K562 (cell line): ENCODE measurements around the gene SNX27. TPM values are rescaled to one million over a fixed set of nuclear protein-coding genes. Genes with fewer than 3 reads are reported as not detected.

Source experiments
- ATAC-seq: fragments of 200-7000 bp; cut with Tn5 transposase; 3 replicates; pipeline ENCODE4 v1.9.1; 2020; ENCODE audit warnings: moderate library complexity
- BruUV-seq: library from RNA; stranded (reverse); fragments of 400-500 nt; replicated peaks from 2 replicates; lab custom pipeline; 2021; lab: Mats Ljungman, UMichigan
- CTCF ChIA-PET: fragments of 300-600 bp; formaldehyde crosslinking; extraction: SDS; loops from one replicate; lab custom pipeline; 2021; ENCODE audit warnings: low intra/inter-chr PET ratio; lab: Yijun Ruan, JAX
- POLR2A ChIA-PET: fragments of 300-600, 350-650 bp; sonication (Branson Sonifier 250); formaldehyde crosslinking; extraction: SDS; loops from one replicate; lab custom pipeline; 2021; ENCODE audit warnings: antibody characterized with exemption, inconsistent platforms; lab: Yijun Ruan, JAX
- DNase-seq, 4 experiments: peaks; one replicate each; pipeline versions ENCODE4 v3.0.0 to v3.0.0-alpha.2; 2011 to 2018; ENCODE audit warnings: low spot score in 3 of 4, mixed read lengths in 3 of 4; ENCODE audit errors: extremely low read depth in 1 of 4
- FAIRE-seq: peaks from 2 replicates; lab custom pipeline; 2011; peaks lifted over from hg19 to GRCh38; lab: Jason Lieb, UNC
- H2AFZ ChIP-seq: 2 replicates; pipeline ENCODE4 v1.6.0; 2011; ENCODE audit warnings: low read depth, low read length, control low read depth, inconsistent platforms
- H3K27ac ChIP-seq: fragments of 200-600 bp; 3 replicates; pipeline ENCODE4 v1.8.0; 2011; ENCODE audit warnings: low read depth, mild to moderate bottlenecking, control low read depth, inconsistent platforms, low read length, moderate library complexity, mixed read lengths; ENCODE audit errors: extremely low read depth
- H3K27me3 ChIP-seq, 2 experiments: fragments of 300-600 bp in 1 of 2; 2 replicates in 1 of 2; 3 replicates in 1 of 2; pipeline versions ENCODE4 v1.6.0 to v1.8.0; 2011; ENCODE audit warnings: inconsistent platforms in 2 of 2, low read length in 2 of 2, mild to moderate bottlenecking in 1 of 2, mixed read lengths in 1 of 2, moderate library complexity in 1 of 2; ENCODE audit not compliant: control insufficient read depth in 2 of 2, insufficient read depth in 2 of 2
- H3K36me3 ChIP-seq: fragments of 300-600 bp; 3 replicates; pipeline ENCODE4 v1.8.0; 2011; ENCODE audit warnings: mild to moderate bottlenecking, low read length, inconsistent platforms; ENCODE audit not compliant: control insufficient read depth, insufficient read depth
- H3K4me1 ChIP-seq, 2 experiments: fragments of 200-600 bp in 1 of 2; replicated peaks in 1 of 2; 2 replicates in 1 of 2; 3 replicates in 1 of 2; pipeline versions ENCODE4 v1.5.1 to v1.8.0; 2011; ENCODE audit warnings: inconsistent platforms in 2 of 2, low read length in 2 of 2, mild to moderate bottlenecking in 1 of 2, mixed read lengths in 1 of 2, moderate library complexity in 1 of 2; ENCODE audit not compliant: control insufficient read depth in 2 of 2, insufficient read depth in 2 of 2
- H3K4me2 ChIP-seq: 2 replicates; pipeline ENCODE4 v1.6.1; 2011; ENCODE audit warnings: low read length, control low read depth, inconsistent platforms, mixed read lengths; ENCODE audit not compliant: insufficient read depth
- H3K4me3 ChIP-seq: fragments of 200-600 bp; sonication (generic), shearing (Covaris generic); 2 replicates; pipeline ENCODE4 v1.5.1; 2016; ENCODE audit warnings: control low read depth, inconsistent platforms
- H3K79me2 ChIP-seq: fragments of 200-600 bp; 3 replicates; pipeline ENCODE4 v1.8.0; 2011; ENCODE audit warnings: low read length, inconsistent platforms; ENCODE audit not compliant: control insufficient read depth, insufficient read depth
- H3K9ac ChIP-seq, 2 experiments: 2 replicates each; pipeline versions ENCODE4 v1.6.0 to v1.6.1; 2011; ENCODE audit warnings: low read depth in 2 of 2, low read length in 2 of 2, control low read depth in 1 of 2, inconsistent platforms in 1 of 2, mild to moderate bottlenecking in 1 of 2, mixed read lengths in 1 of 2; ENCODE audit not compliant: insufficient read depth in 1 of 2
- H3K9me1 ChIP-seq: one replicate; pipeline ENCODE4 v1.6.0; 2011; ENCODE audit warnings: inconsistent platforms, mild to moderate bottlenecking, low read length, moderate library complexity; ENCODE audit not compliant: control insufficient read depth, insufficient read depth
- H3K9me3 ChIP-seq: replicated peaks from 2 replicates; pipeline ENCODE4 v1.5.1; 2011; ENCODE audit warnings: low read depth, low read length, inconsistent platforms; ENCODE audit not compliant: control insufficient read depth, insufficient read depth
- H4K20me1 ChIP-seq: replicated peaks from 2 replicates; pipeline ENCODE4 v1.6.1; 2011; ENCODE audit warnings: low read length, inconsistent platforms, mixed read lengths; ENCODE audit not compliant: control insufficient read depth, insufficient read depth
- CCNT2 ChIP-seq: IDR thresholded peaks from 2 replicates; pipeline ENCODE4 v1.6.1; 2011; ENCODE audit warnings: borderline replicate concordance, low read depth, mild to moderate bottlenecking, moderate library complexity, mixed read lengths, low read length; ENCODE audit not compliant: insufficient read length; ENCODE audit errors: extremely low read depth
- DMBX1 ChIP-seq: fragments of 250-450 bp; sonication (Bioruptor Pico); IDR thresholded peaks from 2 replicates; pipeline ENCODE4 v1.8.0; 2022; ENCODE audit warnings: inconsistent platforms, mild to moderate bottlenecking, moderate library complexity, borderline replicate concordance
- FOXM1 ChIP-seq, 2 experiments: fragments of 450-650 bp in 1 of 2; sonication (generic) in 1 of 2; formaldehyde crosslinking in 1 of 2; IDR thresholded peaks; 2 replicates each; pipeline versions ENCODE4 v1.6.1 to v1.9.0; 2017 to 2022; ENCODE audit warnings: low read depth in 2 of 2, mild to moderate bottlenecking in 2 of 2, missing genetic modification reagents in 1 of 2, moderate library complexity in 1 of 2
- FUS ChIP-seq: fragments of 200-400 bp; formaldehyde crosslinking; optimal IDR thresholded peaks from 2 replicates; pipeline ENCODE3; 2017; ENCODE audit warnings: low read depth, low read length
- HDAC6 ChIP-seq: IDR thresholded peaks from 2 replicates; pipeline ENCODE4 v1.6.1; 2012; ENCODE audit warnings: low read depth, mild to moderate bottlenecking, control low read depth, inconsistent platforms, low read length, moderate library complexity
- ILK ChIP-seq: fragments of 450-650 bp; IDR thresholded peaks from 2 replicates; pipeline ENCODE4 v1.6.1; 2016; ENCODE audit warnings: missing genetic modification characterization, low read depth, mild to moderate bottlenecking, missing compliant biosample characterization, moderate library complexity, borderline replicate concordance
- MAFF ChIP-seq: IDR thresholded peaks from 2 replicates; pipeline ENCODE4 v1.6.1; 2012; ENCODE audit warnings: low read length, improper control_type of control experiment
- MTA1 ChIP-seq: fragments of 450-650 bp; IDR thresholded peaks from 2 replicates; pipeline ENCODE4 v1.6.1; 2017; ENCODE audit warnings: borderline replicate concordance
- NFXL1 ChIP-seq: fragments of 450-650 bp; formaldehyde crosslinking; IDR thresholded peaks from 2 replicates; pipeline ENCODE4 v1.4.0; 2021; ENCODE audit warnings: mild to moderate bottlenecking
- NR1H2 ChIP-seq: sonication (generic); formaldehyde crosslinking; IDR thresholded peaks from 2 replicates; pipeline ENCODE4 v1.4.0; 2020; ENCODE audit warnings: mild to moderate bottlenecking, missing genetic modification reagents
- POLR2AphosphoS2 ChIP-seq: IDR thresholded peaks from 2 replicates; pipeline ENCODE4 v1.6.1; 2012; ENCODE audit warnings: low read length, improper control_type of control experiment
- SAFB ChIP-seq: fragments of 200-400 bp; formaldehyde crosslinking; IDR thresholded peaks from 2 replicates; pipeline ENCODE4 v1.6.1; 2017; ENCODE audit warnings: low read depth, low read length, borderline replicate concordance
- SMARCA4 ChIP-seq: fragments of 450-650 bp; IDR thresholded peaks from 2 replicates; pipeline ENCODE4 v1.6.1; 2016
- STAT5A ChIP-seq: IDR thresholded peaks from 2 replicates; pipeline ENCODE4 v1.6.1; 2012; ENCODE audit warnings: low read length, inconsistent platforms, borderline replicate concordance
- ZNF444 ChIP-seq: fragments of 250-450 bp; sonication (Bioruptor Pico); IDR thresholded peaks from 2 replicates; pipeline ENCODE4 v1.4.0; 2020; ENCODE audit warnings: mild to moderate bottlenecking, moderate library complexity
- ZNF696 ChIP-seq: fragments of 250-450 bp; sonication (Bioruptor Pico); conservative IDR thresholded peaks from 2 replicates; pipeline ENCODE4 v1.4.0; 2020; ENCODE audit warnings: mild to moderate bottlenecking, moderate library complexity
- WGBS: fragments of 100-300 bp; shearing (Covaris generic); methylation state at CpG from one replicate; pipeline ENCODE4 v1.1.6; 2016; ENCODE audit warnings: low coverage, mixed read lengths; ENCODE audit not compliant: insufficient coverage; ENCODE audit errors: missing lambda C conversion rate; 5-methylcytosine and 5-hydroxymethylcytosine counted together
- in situ Hi-C: fragments of 300-500 bp; cut with MboI; formaldehyde crosslinking; loops from 4 replicates; pipeline ENCODE4 v1.15.0; 2018; ENCODE audit warnings: inconsistent platforms, mixed read lengths
- intact Hi-C: fragments of 100-400 bp; cut with micrococcal nuclease; formaldehyde crosslinking; loops from 2 replicates; pipeline ENCODE4 v1.14.2; 2022
- polyA plus RNA-seq, 8 experiments: library from polyadenylated mRNA; depleted of rRNA in 4 of 8; stranded (reverse) in 5 of 8; unstranded in 3 of 8; fragments of >200 nt; fragmentation: Nextera tagmentation in 2 of 8; fragmentation: Illumina TruSeq in 1 of 8; extraction: Ambion mirVana in 2 of 8; extraction: Trizol in 1 of 8; gene quantifications; 2 replicates each; pipeline versions ENCODE4 v1.2.1 to v1.2.3, GENCODE V29; 2011 to 2014; ENCODE audit warnings: inconsistent platforms in 1 of 8, missing spikeins in 1 of 8
- total RNA-seq, 7 experiments: library from RNA; depleted of rRNA in 6 of 7; stranded (reverse); fragments of >200 nt in 6 of 7; fragmentation: Illumina TruSeq in 2 of 7; extraction: Trizol in 2 of 7; gene quantifications; 2 replicates each; pipeline versions ENCODE4 v1.2.1 to v1.2.3, GENCODE V29; 2011 to 2021; ENCODE audit warnings: low replicate concordance in 1 of 7
- TF ChIP-seq, protein P1 (sequence below): fragments of 450-650 bp; formaldehyde crosslinking; IDR thresholded peaks from 2 replicates; pipeline ENCODE4 v1.4.0; 2020; ENCODE audit warnings: mild to moderate bottlenecking, mixed read lengths
- TF ChIP-seq, protein P2 (sequence below), 2 experiments: fragments of 250-450 bp in 1 of 2; fragments of 450-650 bp in 1 of 2; sonication (Bioruptor Pico) in 1 of 2; IDR thresholded peaks; 2 replicates each; pipeline versions ENCODE4 v1.6.1 to v1.8.0; 2016 to 2021; ENCODE audit warnings: mild to moderate bottlenecking in 2 of 2, moderate library complexity in 2 of 2, missing compliant biosample characterization in 1 of 2, missing genetic modification characterization in 1 of 2
- TF ChIP-seq, protein P3 (sequence below): fragments of 250-450 bp; sonication (Bioruptor Pico); IDR thresholded peaks from 2 replicates; pipeline ENCODE4 v1.4.0; 2020; ENCODE audit warnings: mild to moderate bottlenecking, moderate library complexity

The SNX27 gene
- total and polyA plus RNA-seq, 9 of the 15 experiments (the other 6 are each of a cell fraction or from before 2014, with no cell fraction given) = 4.5 to 18.7 (median 10.1) TPM

DNA sequence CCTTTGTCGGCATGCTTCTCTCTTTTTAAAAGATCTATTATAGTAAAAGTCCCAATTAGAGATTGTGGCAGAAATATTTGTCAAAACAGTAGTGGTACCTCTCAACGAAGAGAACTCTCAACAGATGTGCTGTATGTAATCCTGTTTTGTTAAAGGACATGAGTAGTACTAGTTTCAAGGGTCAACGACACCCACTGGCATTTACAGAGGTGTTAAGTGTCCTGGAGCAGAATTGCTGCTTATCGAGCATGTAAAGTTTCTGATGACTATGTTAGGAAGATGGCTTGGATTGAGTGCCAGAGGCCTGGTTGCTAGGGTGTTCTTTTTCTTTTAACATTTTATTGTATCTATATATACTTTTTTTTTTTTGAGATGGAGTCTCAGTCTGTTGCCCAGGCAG is 77.6 kb downstream of the SNX27 start:
- BruUV-seq = no TSS peak
- H3K36me3 ChIP-seq = peaks cover 18% of the 10 kb centered on the region; the same call in 2 of the 3 replicates
- H3K4me2 ChIP-seq = no peak overlapping the region
- DNase-seq (no peak), ATAC-seq (no peak), FAIRE-seq (no peak)
- H3K27me3 ChIP-seq = no peaks in the 10 kb centered on the region
- intact Hi-C loops = no loop called here
- 66% methylated on average over 4 of the region's 4 CpGs for WGBS
- CTCF ChIA-PET = no interaction called here
- TF ChIP-seq SAFB (no peak), FUS (no peak), POLR2AphosphoS2 (no peak), ZNF444 (CRISPR knock-in tag) (no peak), DMBX1 (no peak), ILK (no peak), SMARCA4 (no peak), NR1H2 (no peak), STAT5A (no peak), CCNT2 (no peak), FOXM1 (IDR thresholded peaks at IDR 0.05; ENCODE audit: low read depth) (no peak), FOXM1 (CRISPR knock-in tag; IDR thresholded peaks at IDR 0.05; ENCODE audit: low read depth) (no peak), HDAC6 (no peak), MTA1 (no peak), ZNF696 (CRISPR knock-in tag) (no peak), MAFF (no peak), NFXL1 (CRISPR knock-in tag) (no peak)
- TF ChIP-seq, protein P1, sequence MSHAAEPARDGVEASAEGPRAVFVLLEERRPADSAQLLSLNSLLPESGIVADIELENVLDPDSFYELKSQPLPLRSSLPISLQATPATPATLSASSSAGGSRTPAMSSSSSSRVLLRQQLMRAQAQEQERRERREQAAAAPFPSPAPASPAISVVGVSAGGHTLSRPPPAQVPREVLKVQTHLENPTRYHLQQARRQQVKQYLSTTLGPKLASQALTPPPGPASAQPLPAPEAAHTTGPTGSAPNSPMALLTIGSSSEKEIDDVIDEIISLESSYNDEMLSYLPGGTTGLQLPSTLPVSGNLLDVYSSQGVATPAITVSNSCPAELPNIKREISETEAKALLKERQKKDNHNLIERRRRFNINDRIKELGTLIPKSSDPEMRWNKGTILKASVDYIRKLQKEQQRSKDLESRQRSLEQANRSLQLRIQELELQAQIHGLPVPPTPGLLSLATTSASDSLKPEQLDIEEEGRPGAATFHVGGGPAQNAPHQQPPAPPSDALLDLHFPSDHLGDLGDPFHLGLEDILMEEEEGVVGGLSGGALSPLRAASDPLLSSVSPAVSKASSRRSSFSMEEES (CRISPR knock-in tag) = no peak
- TF ChIP-seq, protein P2, sequence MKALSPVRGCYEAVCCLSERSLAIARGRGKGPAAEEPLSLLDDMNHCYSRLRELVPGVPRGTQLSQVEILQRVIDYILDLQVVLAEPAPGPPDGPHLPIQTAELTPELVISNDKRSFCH (CRISPR knock-in tag; IDR thresholded peaks at IDR 0.05) = no peak
- TF ChIP-seq, protein P2 (tag; IDR thresholded peaks at IDR 0.05) = no peak
- TF ChIP-seq, protein P3, sequence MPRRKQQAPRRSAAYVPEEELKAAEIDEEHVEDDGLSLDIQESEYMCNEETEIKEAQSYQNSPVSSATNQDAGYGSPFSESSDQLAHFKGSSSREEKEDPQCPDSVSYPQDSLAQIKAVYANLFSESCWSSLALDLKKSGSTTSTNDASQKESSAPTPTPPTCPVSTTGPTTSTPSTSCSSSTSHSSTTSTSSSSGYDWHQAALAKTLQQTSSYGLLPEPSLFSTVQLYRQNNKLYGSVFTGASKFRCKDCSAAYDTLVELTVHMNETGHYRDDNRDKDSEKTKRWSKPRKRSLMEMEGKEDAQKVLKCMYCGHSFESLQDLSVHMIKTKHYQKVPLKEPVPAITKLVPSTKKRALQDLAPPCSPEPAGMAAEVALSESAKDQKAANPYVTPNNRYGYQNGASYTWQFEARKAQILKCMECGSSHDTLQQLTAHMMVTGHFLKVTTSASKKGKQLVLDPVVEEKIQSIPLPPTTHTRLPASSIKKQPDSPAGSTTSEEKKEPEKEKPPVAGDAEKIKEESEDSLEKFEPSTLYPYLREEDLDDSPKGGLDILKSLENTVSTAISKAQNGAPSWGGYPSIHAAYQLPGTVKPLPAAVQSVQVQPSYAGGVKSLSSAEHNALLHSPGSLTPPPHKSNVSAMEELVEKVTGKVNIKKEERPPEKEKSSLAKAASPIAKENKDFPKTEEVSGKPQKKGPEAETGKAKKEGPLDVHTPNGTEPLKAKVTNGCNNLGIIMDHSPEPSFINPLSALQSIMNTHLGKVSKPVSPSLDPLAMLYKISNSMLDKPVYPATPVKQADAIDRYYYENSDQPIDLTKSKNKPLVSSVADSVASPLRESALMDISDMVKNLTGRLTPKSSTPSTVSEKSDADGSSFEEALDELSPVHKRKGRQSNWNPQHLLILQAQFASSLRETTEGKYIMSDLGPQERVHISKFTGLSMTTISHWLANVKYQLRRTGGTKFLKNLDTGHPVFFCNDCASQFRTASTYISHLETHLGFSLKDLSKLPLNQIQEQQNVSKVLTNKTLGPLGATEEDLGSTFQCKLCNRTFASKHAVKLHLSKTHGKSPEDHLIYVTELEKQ (CRISPR knock-in tag) = no peak
- no peak overlapping the region for H2AFZ ChIP-seq
- no peak overlapping the region for H3K4me3 ChIP-seq
- no peaks in the 10 kb centered on the region for H4K20me1 ChIP-seq
- no peaks in the 10 kb centered on the region for H3K9me1 ChIP-seq
- no peak overlapping the region for H3K9ac ChIP-seq
- no peaks in the 10 kb centered on the region for H3K9me3 ChIP-seq
- no peaks in the 10 kb centered on the region for H3K4me1 ChIP-seq
- POLR2A ChIA-PET = no interaction called here
- H3K27ac ChIP-seq = no peak overlapping the region
- no peaks in the 10 kb centered on the region for H3K79me2 ChIP-seq
- in situ Hi-C loops = no loop called here
